ENCODE data around the gene SGCE.
"Not testable (repeated sequence)": the region's sequence is repeated elsewhere in the genome, so short reads cannot be mapped to it uniquely, and the experiment has no call there.

Gene SGCE

GRCh38 chr7:94655848-94656657, at the start of gene SGCE:
TSS of gene SGCE (minus strand) at chr7:94656133. CDS start at chr7:94656098, 35 bp downstream.
- DNase-seq, result peak; percentile 72

- not testable (repeated sequence) for DNase-seq
Measured at GRCh38 chr7:94705155-94706021, 49.5 kb upstream of the SGCE start.

GRCh38 chr7:94701555-94701973, 45.6 kb upstream of the SGCE start:
- no peak for DNase-seq

- no peak for DNase-seq
Measured at GRCh38 chr7:94700926-94701554, 45.1 kb upstream of the SGCE start.

GRCh38 chr7:94698275-94698674, 42.3 kb upstream of the SGCE start:
- no peak for DNase-seq

- no peak for DNase-seq
Measured at GRCh38 chr7:94697035-94697974, 41.4 kb upstream of the SGCE start.

- DNase-seq, result no peak
Measured at GRCh38 chr7:94687810-94688209, 31.9 kb upstream of the SGCE start.

GRCh38 chr7:94687076-94687475, 31.1 kb upstream of the SGCE start:
- DNase-seq, result no peak

- no peak for DNase-seq
Measured at GRCh38 chr7:94683066-94683465, 27.1 kb upstream of the SGCE start.

- no peak for DNase-seq
Measured at GRCh38 chr7:94679358-94679757, 23.4 kb upstream of the SGCE start.

GRCh38 chr7:94676431-94676830, 20.5 kb upstream of the SGCE start:
- DNase-seq, result no peak

- DNase-seq, result no peak
Measured at GRCh38 chr7:94675356-94675755, 19.4 kb upstream of the SGCE start.

- no peak for DNase-seq
Measured at GRCh38 chr7:94671444-94672235, 15.7 kb upstream of the SGCE start.

GRCh38 chr7:94669773-94670495, 14.0 kb upstream of the SGCE start:
- no peak for DNase-seq

- no peak for DNase-seq
Measured at GRCh38 chr7:94666879-94667587, 11.1 kb upstream of the SGCE start.

GRCh38 chr7:94665426-94665825, 9.5 kb upstream of the SGCE start:
- no peak for DNase-seq

- no peak for DNase-seq
Measured at GRCh38 chr7:94664023-94664422, 8.1 kb upstream of the SGCE start.

- DNase-seq, result no peak
Measured at GRCh38 chr7:94662548-94662947, 6.6 kb upstream of the SGCE start.

GRCh38 chr7:94660006-94660405, 4.1 kb upstream of the SGCE start:
- no peak for DNase-seq

- DNase-seq, result no peak
Measured at GRCh38 chr7:94658826-94659225, 2.9 kb upstream of the SGCE start.
